WI38 (cell line): ENCODE data around the gene ALDH8A1.

Experiments
- H3K4me3 ChIP-seq: 2 replicates; pipeline ENCODE4 v1.5.1; 2011; ENCODE audit warnings: low read depth, mild to moderate bottlenecking, control low read depth, low read length
- CTCF ChIP-seq: IDR thresholded peaks from 2 replicates; pipeline ENCODE4 v1.5.1; 2012; ENCODE audit warnings: low read depth, mild to moderate bottlenecking, control low read depth, low read length

The ALDH8A1 gene

GRCh38 chr6:134964451-134965203, 14.7 kb upstream of the ALDH8A1 start:
- TF ChIP-seq CTCF = no peak

GRCh38 chr6:134962421-134962820, 12.5 kb upstream of the ALDH8A1 start:
- no peak overlapping the region for H3K4me3 ChIP-seq
- no peak for TF ChIP-seq CTCF

More at GRCh38 chr6:134964451-134965203, 14.7 kb upstream of the ALDH8A1 start:
- no peak overlapping the region for H3K4me3 ChIP-seq

- no peak for TF ChIP-seq CTCF
- H3K4me3 ChIP-seq = no peak overlapping the region
Measured at GRCh38 chr6:134961366-134961765, 11.5 kb upstream of the ALDH8A1 start.

- H3K4me3 ChIP-seq = no peak overlapping the region
- no peak for TF ChIP-seq CTCF
Measured at GRCh38 chr6:134959603-134960002, 9.7 kb upstream of the ALDH8A1 start.

- H3K4me3 ChIP-seq = no peak overlapping the region
- TF ChIP-seq CTCF = no peak
Measured at GRCh38 chr6:134956676-134957075, 6.8 kb upstream of the ALDH8A1 start.

- no peak overlapping the region for H3K4me3 ChIP-seq
- no peak for TF ChIP-seq CTCF
Measured at GRCh38 chr6:134956032-134956431, 6.1 kb upstream of the ALDH8A1 start.

GRCh38 chr6:134954272-134955000, 4.5 kb upstream of the ALDH8A1 start:
- no peak for TF ChIP-seq CTCF
- no peak overlapping the region for H3K4me3 ChIP-seq
